Liver (tissue), 9 donors: ENCODE results near the gene ATG9A. TPM values are rescaled to one million over a fixed set of nuclear protein-coding genes. Genes with fewer than 3 reads are reported as not detected.

ENCODE experiments used
- DNase-seq: peaks from one replicate; pipeline ENCODE4 v3.0.0-alpha.2; 2017; ENCODE audit warnings: low spot score
- H3K27ac ChIP-seq, 2 donors: one replicate each; pipeline ENCODE4 v1.7.0; 2013; ENCODE audit warnings: inconsistent platforms in 2 of 2, low read length in 2 of 2, control low read depth in 1 of 2, low read depth in 1 of 2, mild to moderate bottlenecking in 1 of 2
- H3K27me3 ChIP-seq, 4 donors: one replicate each; pipeline versions ENCODE4 v1.6.1 to v1.7.0; 2013; ENCODE audit warnings: low read length in 3 of 4, inconsistent platforms in 1 of 4, mild to moderate bottlenecking in 1 of 4, moderate library complexity in 1 of 4; ENCODE audit not compliant: control insufficient read depth in 4 of 4, insufficient read depth in 4 of 4
- H3K36me3 ChIP-seq, 4 donors: one replicate each; pipeline versions ENCODE4 v1.6.1 to v1.7.0; 2013; ENCODE audit warnings: low read length in 3 of 4, mild to moderate bottlenecking in 3 of 4, low read depth in 1 of 4, moderate library complexity in 1 of 4; ENCODE audit not compliant: control insufficient read depth in 4 of 4, insufficient read depth in 3 of 4
- H3K4me1 ChIP-seq, 4 donors: one replicate each; pipeline versions ENCODE4 v1.6.1 to v1.7.0; 2013; ENCODE audit warnings: low read length in 3 of 4, mild to moderate bottlenecking in 3 of 4, moderate library complexity in 1 of 4; ENCODE audit not compliant: control insufficient read depth in 4 of 4, insufficient read depth in 4 of 4
- H3K4me3 ChIP-seq, 3 donors: one replicate each; pipeline versions ENCODE4 v1.6.1 to v1.7.0; 2013; ENCODE audit warnings: low read length in 3 of 3, control low read depth in 1 of 3, low read depth in 1 of 3, mild to moderate bottlenecking in 1 of 3
- H3K9ac ChIP-seq, 2 donors: one replicate each; pipeline ENCODE4 v1.7.0; 2013; ENCODE audit warnings: low read length in 2 of 2, mild to moderate bottlenecking in 2 of 2, moderate library complexity in 2 of 2, control low read depth in 1 of 2, low read depth in 1 of 2
- H3K9me3 ChIP-seq, 4 donors: one replicate each; pipeline versions ENCODE4 v1.6.1 to v1.7.0; 2013; ENCODE audit warnings: low read length in 3 of 4; ENCODE audit not compliant: control insufficient read depth in 4 of 4
- ATF3 ChIP-seq: IDR thresholded peaks from 2 replicates; pipeline ENCODE4 v1.6.1; 2016; ENCODE audit warnings: antibody characterized with exemption
- CTCF ChIP-seq: fragments of 150-350 bp; IDR thresholded peaks from 2 replicates; pipeline ENCODE4 v1.5.1; 2017; ENCODE audit warnings: improper control_type of control experiment, low read depth, low read length; ENCODE audit not compliant: missing input control
- EGR1 ChIP-seq, 2 donors: IDR thresholded peaks; 2 replicates each; pipeline ENCODE4 v1.6.1; 2016 to 2018; ENCODE audit warnings: antibody characterized with exemption in 2 of 2, low read depth in 2 of 2
- FOXA1 ChIP-seq: IDR thresholded peaks from 2 replicates; pipeline ENCODE4 v1.6.1; 2016; ENCODE audit warnings: antibody characterized with exemption
- FOXA2 ChIP-seq: IDR thresholded peaks from 2 replicates; pipeline ENCODE4 v1.6.1; 2016; ENCODE audit warnings: antibody characterized with exemption
- GABPA ChIP-seq, 2 donors: IDR thresholded peaks in 1 of 2; conservative IDR thresholded peaks in 1 of 2; 2 replicates each; pipeline ENCODE4 v1.6.1; 2016; ENCODE audit warnings: antibody characterized with exemption in 2 of 2, mild to moderate bottlenecking in 1 of 2, moderate library complexity in 1 of 2
- HNF4A ChIP-seq, 2 donors: conservative IDR thresholded peaks; 2 replicates each; pipeline ENCODE4 v1.6.1; 2016; ENCODE audit warnings: antibody characterized with exemption in 2 of 2, mild to moderate bottlenecking in 2 of 2
- HNF4G ChIP-seq: IDR thresholded peaks from 2 replicates; pipeline ENCODE4 v1.6.1; 2016; ENCODE audit warnings: antibody characterized with exemption
- JUND ChIP-seq, 2 donors: IDR thresholded peaks; 2 replicates each; pipeline ENCODE4 v1.6.1; 2016; ENCODE audit warnings: antibody characterized with exemption in 2 of 2
- MAX ChIP-seq: IDR thresholded peaks from 2 replicates; pipeline ENCODE4 v1.6.1; 2016; ENCODE audit warnings: antibody characterized with exemption
- NR2F2 ChIP-seq: IDR thresholded peaks from 2 replicates; pipeline ENCODE4 v1.6.1; 2016; ENCODE audit warnings: antibody characterized with exemption
- RAD21 ChIP-seq, 2 donors: IDR thresholded peaks; 2 replicates each; pipeline ENCODE4 v1.6.1; 2016; ENCODE audit warnings: antibody characterized with exemption in 2 of 2, mild to moderate bottlenecking in 2 of 2
- REST ChIP-seq: IDR thresholded peaks from 2 replicates; pipeline ENCODE4 v1.6.1; 2016; ENCODE audit warnings: antibody characterized with exemption, mild to moderate bottlenecking
- RXRA ChIP-seq, 2 donors: IDR thresholded peaks; 2 replicates each; pipeline ENCODE4 v1.6.1; 2017 to 2018; ENCODE audit warnings: antibody characterized with exemption in 2 of 2, mild to moderate bottlenecking in 1 of 2
- SP1 ChIP-seq: IDR thresholded peaks from 2 replicates; pipeline ENCODE4 v1.6.1; 2018; ENCODE audit warnings: antibody characterized with exemption, mild to moderate bottlenecking
- TAF1 ChIP-seq: conservative IDR thresholded peaks from 2 replicates; pipeline ENCODE4 v1.6.1; 2016; ENCODE audit warnings: antibody characterized with exemption, mild to moderate bottlenecking
- YY1 ChIP-seq: IDR thresholded peaks from 2 replicates; pipeline ENCODE4 v1.6.1; 2016; ENCODE audit warnings: antibody characterized with exemption, mild to moderate bottlenecking
- ZBTB33 ChIP-seq: IDR thresholded peaks from 2 replicates; pipeline ENCODE4 v1.6.1; 2016; ENCODE audit warnings: antibody characterized with exemption
- WGBS: extraction: QIAGEN DNeasy Blood & Tissue Kit; methylation state at CpG from one replicate; pipeline ENCODE4 v1.1.7; 2013; 5-methylcytosine and 5-hydroxymethylcytosine counted together
- polyA plus RNA-seq, 2 donors: library from polyadenylated mRNA; stranded (reverse) in 1 of 2; unstranded in 1 of 2; fragments of 200-250 nt in 1 of 2; fragments of >200 nt in 1 of 2; fragmentation: Nextera tagmentation in 1 of 2; extraction: Ambion mirVana in 1 of 2; gene quantifications; one replicate each; pipeline versions ENCODE4 v1.2.1 to v1.2.3, GENCODE V29; 2013 to 2015
- total RNA-seq, 2 donors: library from RNA; depleted of rRNA; stranded (reverse); fragments of >200 nt; gene quantifications; one replicate each; pipeline ENCODE4 v1.2.3, GENCODE V29; 2014
- donor health status: healthy.
- donor health status: healthy.
- donor health status: healthy.
- donor health status: healthy.
- donor health status: healthy.

Gene ATG9A
- total and polyA plus RNA-seq, 4 donors, result 24.3 to 68.1 (median 37.9) TPM

- Histone ChIP-seq H3K9me3 (no peaks in the 10 kb centered on the region), H3K27me3 (no peaks in the 10 kb centered on the region), H3K27ac (no peak overlapping the region), H3K4me1 (peaks cover 0 to 15% (median 13%) of the 10 kb centered on the region in 4 donors), H3K9ac (no peak overlapping the region), H3K36me3 (peaks cover 16 to 48% (median 38%) of the 10 kb centered on the region in 4 donors), H3K4me3 (no peak overlapping the region)
- TF ChIP-seq SP1 (no peak), ZBTB33 (no peak), FOXA2 (no peak)
- peak; percentile 31 for DNase-seq
- WGBS, result 80% methylated on average over 8 of the region's 8 CpGs
Measured at GRCh38 chr2:219182331-219183150, 46.9 kb downstream of the ATG9A start.

- H3K9me3 ChIP-seq, result no peaks in the 10 kb centered on the region
- H3K27me3 ChIP-seq, result no peaks in the 10 kb centered on the region
- TF ChIP-seq RXRA (IDR thresholded peaks at IDR 0.05) (no peak), RAD21 (IDR thresholded peaks at IDR 0.05) (no peak), HNF4A (conservative IDR thresholded peaks at IDR 0.05) (no peak), FOXA2 (no peak), MAX (no peak), EGR1 (IDR thresholded peaks at IDR 0.05; ENCODE audit: low read depth in 2 of 2) (no peak), NR2F2 (no peak), JUND (IDR thresholded peaks at IDR 0.05) (no peak), SP1 (no peak), TAF1 (no peak), REST (no peak), ATF3 (no peak), CTCF (no peak), GABPA (IDR thresholded peaks at IDR 0.05 in 1 of 2, conservative IDR thresholded peaks at IDR 0.05 in 1 of 2) (no peak), ZBTB33 (no peak), FOXA1 (no peak), HNF4G (no peak), YY1 (no peak)
- no peak overlapping the region for H3K9ac ChIP-seq
- H3K36me3 ChIP-seq, result peaks cover 16 to 48% (median 38%) of the 10 kb centered on the region in 4 donors
- 98% methylated on average over 6 of the region's 6 CpGs for WGBS
- peaks cover 0 to 16% (median 13%) of the 10 kb centered on the region in 4 donors for H3K4me1 ChIP-seq
- H3K27ac ChIP-seq, result no peak overlapping the region
- no peak overlapping the region for H3K4me3 ChIP-seq
- peak; percentile 27 for DNase-seq
Measured at GRCh38 chr2:219181531-219181930, 47.9 kb downstream of the ATG9A start.
